C4-2B (cell line): ENCODE results near the gene TMEM181.
"Not testable (repeated sequence)": the region's sequence is repeated elsewhere in the genome, so short reads cannot be mapped to it uniquely, and the experiment has no call there.

Experiments used
- CTCF ChIP-seq: fragments of 450-650 bp; conservative IDR thresholded peaks from 2 replicates; pipeline ENCODE4 v1.5.1; 2017; ENCODE audit warnings: mild to moderate bottlenecking
- ZFX ChIP-seq: fragments of 450-650 bp; IDR thresholded peaks from 2 replicates; pipeline ENCODE4 v1.6.1; 2017

GRCh38 chr6:158656986-158657385 is 97.1 kb downstream of the TMEM181 start:
- TF ChIP-seq CTCF, ZFX: not testable (repeated sequence)
